Esophagus squamous epithelium (tissue), 5 donors: ENCODE measurements around the gene PRMT2. TPM values are rescaled to one million over a fixed set of nuclear protein-coding genes. Genes with fewer than 3 reads are reported as not detected.

Experiments
- DNase-seq: peaks from one replicate; lab custom pipeline; 2025; lab: John Stamatoyannopoulos, UW
- H3K27ac ChIP-seq, 4 donors: fragments of 200-600 bp; sonication (generic); one replicate each; pipeline ENCODE4 v1.5.1; 2016 to 2019; ENCODE audit warnings: mild to moderate bottlenecking in 1 of 4
- H3K27me3 ChIP-seq, 4 donors: fragments of 200-600 bp; sonication (generic); 1 replicate in 3 of 4; 2 replicates in 1 of 4; pipeline versions ENCODE4 v1.5.1 to v1.6.0; 2017 to 2021; ENCODE audit warnings: antibody characterized with exemption in 1 of 4
- H3K36me3 ChIP-seq, 3 donors: fragments of 200-600 bp; sonication (generic); one replicate each; pipeline ENCODE4 v1.5.1; 2016 to 2019
- H3K4me1 ChIP-seq, 3 donors: fragments of 200-600 bp; sonication (generic); one replicate each; pipeline ENCODE4 v1.5.1; 2017 to 2019
- H3K4me3 ChIP-seq, 4 donors: fragments of 200-600 bp; sonication (generic); 1 replicate in 3 of 4; 2 replicates in 1 of 4; pipeline ENCODE4 v1.5.1; 2016 to 2019; ENCODE audit warnings: mild to moderate bottlenecking in 2 of 4, moderate library complexity in 1 of 4
- H3K9me3 ChIP-seq, 3 donors: fragments of 200-600 bp; sonication (generic); one replicate each; pipeline ENCODE4 v1.5.1; 2016 to 2019
- CTCF ChIP-seq, 6 experiments: fragments of 450-650 bp in 4 of 6; fragments of 200-600 bp in 2 of 6; sonication (generic) in 2 of 6; IDR thresholded peaks; one replicate each; pipeline ENCODE4 v1.5.1; 2016 to 2019; ENCODE audit warnings: antibody characterized with exemption in 6 of 6, mild to moderate bottlenecking in 4 of 6, moderate library complexity in 4 of 6
- POLR2A ChIP-seq, 4 donors: fragments of 450-650 bp; IDR thresholded peaks; one replicate each; pipeline ENCODE4 v1.6.1; 2017; ENCODE audit warnings: antibody characterized with exemption in 4 of 4, mild to moderate bottlenecking in 4 of 4, moderate library complexity in 3 of 4
- WGBS, 2 donors: methylation state at CpG; one replicate each; pipeline ENCODE4 v1.1.5; 2018; 5-methylcytosine and 5-hydroxymethylcytosine counted together
- intact Hi-C: fragments of 100-400 bp; cut with DNase I; formaldehyde crosslinking; loops from one replicate; pipeline ENCODE4 v1.15.0; 2022
- total RNA-seq, 4 donors: library from RNA; depleted of rRNA; stranded (reverse); fragments of >200 nt; gene quantifications; one replicate each; pipeline ENCODE4 v1.1.0, GENCODE V29; 2016
- donor health status: DM: yes; HTN: yes; CAD: no.

PRMT2 gene
- total RNA-seq, 4 donors from 2014 or later, result 72.3 to 125 (median 101) TPM

GRCh38 chr21:46604329-46604974 lies 31.0 kb upstream of the PRMT2 start:
- Histone ChIP-seq H3K27me3 (no peaks in the 10 kb centered on the region), H3K4me1 (peaks cover 0 to 26% (median 0%) of the 10 kb centered on the region in 3 donors), H3K36me3 (no peaks in the 10 kb centered on the region), H3K4me3 (peak overlapping the region in 2 of 4 donors; percentile 3 to 22), H3K27ac (peak overlapping the region in 2 of 4 donors; percentile 19 to 27), H3K9me3 (no peaks in the 10 kb centered on the region)
- no peak for DNase-seq
- TF ChIP-seq CTCF (IDR thresholded peaks at IDR 0.05) (no peak), POLR2A (IDR thresholded peaks at IDR 0.05) (no peak)
- intact Hi-C loops, result no loop called here
- 69 to 72% methylated on average over 9 of the region's 9 CpGs for WGBS, 2 donors

- Histone ChIP-seq H3K36me3 (no peaks in the 10 kb centered on the region), H3K27me3 (no peaks in the 10 kb centered on the region), H3K9me3 (no peaks in the 10 kb centered on the region), H3K4me1 (peaks cover 0 to 20% (median 0%) of the 10 kb centered on the region in 3 donors), H3K4me3 (peak within 1 kb of the TSS in 2 of 4 donors; percentile 3 to 22), H3K27ac (peak within 1 kb of the TSS in 3 of 4 donors; percentile 19 to 72 (median 27))
- intact Hi-C loops, result no loop called here
- TF ChIP-seq CTCF (IDR thresholded peaks at IDR 0.05), result no peak
- no peak for TF ChIP-seq POLR2A (IDR thresholded peaks at IDR 0.05)
- DNase-seq, result no peak
- WGBS, 2 donors, result 62 to 80% methylated on average over 4 to 5 of the region's 15 CpGs
These were observed 30.3 kb upstream of the PRMT2 start, which contains the start of gene S100B for GRCh38 chr21:46604975-46605766. S100B (minus strand) TSS chr21:46605082; CDS start chr21:46602415, 2,667 bp downstream.

GRCh38 chr21:46605767-46606426 lies 29.6 kb upstream of the PRMT2 start:
- Histone ChIP-seq H3K27ac (peak overlapping the region in 3 of 4 donors; percentile 19 to 72 (median 21)), H3K27me3 (no peaks in the 10 kb centered on the region), H3K9me3 (no peaks in the 10 kb centered on the region), H3K4me3 (no peak overlapping the region), H3K4me1 (peaks cover 0 to 20% (median 0%) of the 10 kb centered on the region in 3 donors), H3K36me3 (no peaks in the 10 kb centered on the region)
- DNase-seq, result no peak
- 57 to 60% methylated on average over 7 to 9 of the region's 14 CpGs for WGBS, 2 donors
- no peak for TF ChIP-seq CTCF (IDR thresholded peaks at IDR 0.05)
- TF ChIP-seq POLR2A (IDR thresholded peaks at IDR 0.05), result no peak
- intact Hi-C loops, result no loop called here

- DNase-seq, result no peak
- Histone ChIP-seq H3K36me3 (no peaks in the 10 kb centered on the region), H3K27me3 (no peaks in the 10 kb centered on the region), H3K4me1 (peaks cover 0 to 20% (median 0%) of the 10 kb centered on the region in 3 donors), H3K27ac (peak overlapping the region in 3 of 4 donors; percentile 19 to 72 (median 25)), H3K9me3 (no peaks in the 10 kb centered on the region), H3K4me3 (no peak overlapping the region)
- TF ChIP-seq CTCF (IDR thresholded peaks at IDR 0.05), result no peak
- no peak for TF ChIP-seq POLR2A (IDR thresholded peaks at IDR 0.05)
- 63 to 73% methylated on average over 2 to 3 of the region's 7 CpGs for WGBS, 2 donors
- intact Hi-C loops, result no loop called here
These were observed 29.1 kb upstream of the PRMT2 start for GRCh38 chr21:46606427-46606813.
